GM23248 (cell line): Measurements from ENCODE around the gene HARS1.

Experiments
- EZH2 ChIP-seq: fragments of 200-600 bp; sonication (generic); IDR thresholded peaks from 2 replicates; pipeline ENCODE4 v1.6.1; 2018; ENCODE audit warnings: antibody characterized with exemption, mild to moderate bottlenecking; ENCODE audit not compliant: insufficient read depth, poor library complexity, severe bottlenecking
- EZH2phosphoT487 ChIP-seq: fragments of 200-600 bp; sonication (generic); IDR thresholded peaks from 2 replicates; pipeline ENCODE4 v1.6.1; 2018; ENCODE audit warnings: antibody characterized with exemption, moderate library complexity, mild to moderate bottlenecking, low read depth; ENCODE audit not compliant: insufficient read depth

- TF ChIP-seq EZH2phosphoT487 = no peak
- TF ChIP-seq EZH2 = no peak
Observed at GRCh38 chr5:140677947-140678346, 13.2 kb downstream of the HARS1 start.
